Lower lobe of right lung (tissue), 2 donors: ENCODE data around the gene STK32C. TPM values are rescaled to one million over a fixed set of nuclear protein-coding genes. Genes with fewer than 3 reads are reported as not detected.
"Not testable (repeated sequence)": the region's sequence is repeated elsewhere in the genome, so short reads cannot be mapped to it uniquely, and the experiment has no call there.

ENCODE experiments used
- ATAC-seq, 2 donors: fragments of 200-7000 bp; cut with Tn5 transposase; one replicate each; pipeline ENCODE4 v1.9.1; 2020 to 2022; ENCODE audit warnings: mild to moderate bottlenecking in 2 of 2, moderate library complexity in 2 of 2
- DNase-seq: peaks from one replicate; pipeline ENCODE4 v3.0.0-alpha.2; 2020
- H3K27ac ChIP-seq: fragments of 200-600 bp; one replicate; pipeline ENCODE4 v1.8.0; 2022
- H3K27me3 ChIP-seq: fragments of 200-600 bp; one replicate; pipeline ENCODE4 v1.8.0; 2022; ENCODE audit warnings: low read depth
- H3K36me3 ChIP-seq: fragments of 200-600 bp; one replicate; pipeline ENCODE4 v1.8.0; 2022; ENCODE audit warnings: mild to moderate bottlenecking
- H3K4me1 ChIP-seq: fragments of 200-600 bp; one replicate; pipeline ENCODE4 v1.8.0; 2022
- H3K4me3 ChIP-seq: fragments of 200-600 bp; one replicate; pipeline ENCODE4 v1.8.0; 2022; ENCODE audit warnings: mild to moderate bottlenecking
- H3K9me3 ChIP-seq: fragments of 200-600 bp; one replicate; pipeline ENCODE4 v1.8.0; 2022
- intact Hi-C: fragments of 100-400 bp; cut with DNase I; formaldehyde crosslinking; loops from one replicate; pipeline ENCODE4 v1.11.0; 2022
- total RNA-seq: library from RNA; stranded (reverse); fragmentation: NEBNext Ultra II Directional; extraction: Animal tissue kit (Norgen Biotek cat#: 25700); gene quantifications from one replicate; pipeline ENCODE4 v1.2.1, GENCODE V29; 2021
- TF ChIP-seq, protein P1 (sequence below): fragments of 200-600 bp; IDR thresholded peaks from one replicate; pipeline ENCODE4 v1.8.0; 2022; ENCODE audit warnings: antibody characterized with exemption, mild to moderate bottlenecking
- donor health status: DM: no; HTN: yes; CAD: no; lungs with severe emphysema.

Gene STK32C
- total RNA-seq, 1 donor from 2014 or later, result 14.1 TPM

DNA sequence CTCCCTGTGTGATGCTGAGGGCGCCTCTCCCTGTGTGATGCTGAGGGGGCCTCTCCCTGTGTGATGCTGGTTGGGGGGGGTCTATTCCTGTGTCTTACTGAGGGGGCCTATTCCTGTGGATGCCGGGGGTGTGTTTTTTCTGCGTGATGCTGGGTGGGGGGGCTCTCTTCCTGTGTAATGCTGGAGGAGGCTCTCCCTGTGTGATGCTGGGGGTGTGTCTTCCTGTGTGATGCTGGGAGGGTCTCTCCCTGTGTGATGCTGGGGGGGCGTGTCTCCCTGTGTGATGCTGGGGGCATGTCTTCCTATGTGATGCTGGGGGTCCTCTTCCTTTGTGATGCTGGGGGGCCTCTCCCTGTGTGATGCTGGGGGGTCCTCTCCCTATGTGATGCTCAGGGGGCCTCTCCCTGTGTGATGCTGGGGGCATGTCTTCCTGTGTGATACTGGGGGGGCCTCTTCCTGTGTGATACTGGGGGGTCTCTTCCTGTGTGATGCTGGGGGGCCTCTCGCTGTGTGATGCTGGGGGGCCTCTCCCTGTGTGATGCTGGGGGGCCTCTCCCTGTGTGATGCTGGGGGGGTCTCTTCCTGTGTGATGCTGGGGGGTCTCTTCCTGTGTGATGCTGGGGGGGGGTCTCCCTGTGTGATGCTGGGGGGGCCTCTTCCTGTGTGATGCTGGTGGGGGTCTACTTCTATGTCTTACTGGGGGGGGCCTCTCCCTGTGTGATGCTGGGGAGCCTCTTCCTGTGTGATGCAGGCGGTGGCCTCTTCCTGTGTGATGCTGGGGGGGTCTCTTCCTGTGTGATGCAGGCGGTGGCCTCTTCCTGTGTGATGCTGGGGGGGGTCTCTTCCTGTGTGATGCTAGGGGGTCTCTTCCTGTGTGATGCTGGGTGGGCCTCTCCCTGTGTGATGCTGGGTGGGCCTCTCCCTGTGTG, 148.2 kb downstream of the STK32C start:
- H3K4me1 ChIP-seq, H3K9me3 ChIP-seq, H3K27me3 ChIP-seq, ATAC-seq, H3K36me3 ChIP-seq, intact Hi-C loops, H3K27ac ChIP-seq, H3K4me3 ChIP-seq: not testable (repeated sequence)
- DNase-seq, result peak; percentile 12

- intact Hi-C loops, result no loop called here
- Histone ChIP-seq H3K9me3 (no peaks in the 10 kb centered on the region), H3K27ac (no peak overlapping the region), H3K36me3 (no peaks in the 10 kb centered on the region), H3K4me3 (no peak overlapping the region), H3K4me1 (no peaks in the 10 kb centered on the region), H3K27me3 (peaks cover 4% of the 10 kb centered on the region)
- ATAC-seq, result no peak
- DNase-seq, result no peak
- TF ChIP-seq, protein P1, sequence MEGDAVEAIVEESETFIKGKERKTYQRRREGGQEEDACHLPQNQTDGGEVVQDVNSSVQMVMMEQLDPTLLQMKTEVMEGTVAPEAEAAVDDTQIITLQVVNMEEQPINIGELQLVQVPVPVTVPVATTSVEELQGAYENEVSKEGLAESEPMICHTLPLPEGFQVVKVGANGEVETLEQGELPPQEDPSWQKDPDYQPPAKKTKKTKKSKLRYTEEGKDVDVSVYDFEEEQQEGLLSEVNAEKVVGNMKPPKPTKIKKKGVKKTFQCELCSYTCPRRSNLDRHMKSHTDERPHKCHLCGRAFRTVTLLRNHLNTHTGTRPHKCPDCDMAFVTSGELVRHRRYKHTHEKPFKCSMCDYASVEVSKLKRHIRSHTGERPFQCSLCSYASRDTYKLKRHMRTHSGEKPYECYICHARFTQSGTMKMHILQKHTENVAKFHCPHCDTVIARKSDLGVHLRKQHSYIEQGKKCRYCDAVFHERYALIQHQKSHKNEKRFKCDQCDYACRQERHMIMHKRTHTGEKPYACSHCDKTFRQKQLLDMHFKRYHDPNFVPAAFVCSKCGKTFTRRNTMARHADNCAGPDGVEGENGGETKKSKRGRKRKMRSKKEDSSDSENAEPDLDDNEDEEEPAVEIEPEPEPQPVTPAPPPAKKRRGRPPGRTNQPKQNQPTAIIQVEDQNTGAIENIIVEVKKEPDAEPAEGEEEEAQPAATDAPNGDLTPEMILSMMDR, result no peak
These were observed 148.9 kb downstream of the STK32C start for GRCh38 chr10:132158823-132159222.

DNA sequence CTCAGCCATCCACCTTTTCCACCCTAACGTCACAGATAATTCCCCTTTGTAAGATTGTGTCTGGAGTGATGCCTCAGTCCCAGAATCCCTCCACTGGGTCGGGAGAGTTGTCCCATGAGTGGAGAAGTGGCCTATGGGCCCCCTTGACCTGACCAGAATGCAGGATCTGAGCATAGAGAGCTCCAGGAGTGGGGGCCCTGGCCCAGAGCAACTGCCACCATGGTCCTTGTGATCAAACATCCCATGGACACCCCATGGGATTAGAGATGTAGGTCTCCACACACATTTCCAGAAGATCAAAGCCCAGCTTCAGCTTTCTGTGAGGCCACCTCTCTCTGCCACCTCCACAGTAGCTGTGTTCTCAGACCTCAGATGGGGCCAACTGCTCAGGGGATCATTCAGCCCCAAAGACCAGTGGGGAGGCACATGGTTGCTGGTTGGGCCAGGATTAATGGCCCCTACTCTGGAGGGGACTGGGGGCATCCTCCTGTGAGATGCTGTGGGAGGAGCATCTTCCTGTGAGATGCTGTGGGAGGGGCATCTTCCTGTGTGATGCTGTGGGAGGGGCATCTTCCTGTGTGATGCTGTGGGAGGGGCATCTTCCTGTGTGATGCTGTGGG, 149.5 kb downstream of the STK32C start:
- intact Hi-C loops, result no loop called here
- Histone ChIP-seq H3K4me3 (no peak overlapping the region), H3K36me3 (no peaks in the 10 kb centered on the region), H3K27me3 (peaks cover 3% of the 10 kb centered on the region), H3K4me1 (no peaks in the 10 kb centered on the region), H3K27ac (no peak overlapping the region), H3K9me3 (no peaks in the 10 kb centered on the region)
- ATAC-seq (no peak), DNase-seq (no peak)
- TF ChIP-seq, protein P1, result no peak

Other genes starting within 250 kb of the STK32C start
- 0.18 TPM for gene JAKMIP3, start 242.0 kb downstream of the STK32C start, total RNA-seq
- gene DPYSL4, start 121.0 kb downstream of the STK32C start, total RNA-seq, result 2.1 TPM
- 15.5 TPM for gene LRRC27, start 24.2 kb upstream of the STK32C start, total RNA-seq
- 25.2 TPM for gene PWWP2B, start 89.2 kb upstream of the STK32C start, total RNA-seq
- gene INPP5A, start 229.8 kb upstream of the STK32C start, total RNA-seq, result 34.1 TPM